ENCODE results near the gene HIVEP3.
A peak's percentile ranks its signal among the peaks of the same experiment; 100 is the strongest.

The HIVEP3 gene

DNA sequence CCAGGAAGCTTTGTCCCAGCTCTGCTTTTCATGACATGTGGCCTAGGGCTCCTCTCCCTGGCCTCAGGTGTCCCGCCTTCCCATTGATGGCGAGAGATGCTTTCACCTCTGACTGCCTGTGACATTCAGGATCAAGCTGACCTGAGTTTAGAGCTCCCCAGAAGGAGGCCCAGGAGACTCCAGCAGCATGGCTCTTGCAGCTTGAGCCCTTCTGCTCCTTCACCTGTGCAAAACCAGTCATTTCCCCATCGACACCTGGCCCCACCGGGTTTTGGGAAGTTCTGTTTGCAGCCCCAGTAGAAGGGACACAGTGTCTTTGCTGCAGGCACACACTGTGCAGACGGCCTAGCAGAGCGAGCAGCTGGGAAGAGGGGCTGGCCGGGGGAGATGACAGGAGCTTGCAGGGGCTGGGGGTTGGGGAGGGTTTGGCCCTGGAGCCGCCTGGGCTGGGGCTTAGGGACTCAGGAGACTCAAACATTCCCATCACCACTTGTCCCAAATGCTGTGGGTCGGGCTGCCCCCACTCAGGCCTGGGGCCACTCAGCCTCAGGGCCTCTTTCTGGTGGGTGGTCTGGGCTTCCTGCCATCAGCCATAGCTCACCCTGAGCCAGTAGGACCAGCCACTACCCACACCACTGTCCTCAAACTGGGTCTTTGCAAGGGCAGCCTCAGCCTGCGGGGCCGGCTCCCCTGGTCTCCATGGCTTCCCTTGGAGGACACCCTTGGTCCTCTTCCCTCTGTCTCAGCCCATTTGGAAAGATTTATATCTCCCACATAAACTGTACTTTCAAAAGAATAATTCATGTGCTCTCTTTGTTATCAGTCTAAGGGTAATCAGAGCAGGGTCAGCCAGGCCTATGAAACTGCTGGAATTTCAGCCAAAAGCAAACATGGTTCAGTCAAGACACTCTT lies 430.4 kb downstream of the HIVEP3 start:
- no peak for TF ChIP-seq CEBPB (IDR thresholded peaks at IDR 0.05)
- TF ChIP-seq TEAD4 (IDR thresholded peaks at IDR 0.05): no peak
- TF ChIP-seq, protein P1, sequence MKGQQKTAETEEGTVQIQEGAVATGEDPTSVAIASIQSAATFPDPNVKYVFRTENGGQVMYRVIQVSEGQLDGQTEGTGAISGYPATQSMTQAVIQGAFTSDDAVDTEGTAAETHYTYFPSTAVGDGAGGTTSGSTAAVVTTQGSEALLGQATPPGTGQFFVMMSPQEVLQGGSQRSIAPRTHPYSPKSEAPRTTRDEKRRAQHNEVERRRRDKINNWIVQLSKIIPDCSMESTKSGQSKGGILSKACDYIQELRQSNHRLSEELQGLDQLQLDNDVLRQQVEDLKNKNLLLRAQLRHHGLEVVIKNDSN (IDR thresholded peaks at IDR 0.05): no peak
- TF ChIP-seq FOXM1 (IDR thresholded peaks at IDR 0.05; ENCODE audit: borderline replicate concordance, low read depth): no peak
- no peak for TF ChIP-seq EGR1 (IDR thresholded peaks at IDR 0.05)
- no peak for TF ChIP-seq CREB1 (IDR thresholded peaks at IDR 0.05; ENCODE audit: low read depth)
- TF ChIP-seq NFIC (IDR thresholded peaks at IDR 0.05): no peak
- no peak for TF ChIP-seq TAF1 (IDR thresholded peaks at IDR 0.05; ENCODE audit: low read depth)
- TF ChIP-seq, protein P2, sequence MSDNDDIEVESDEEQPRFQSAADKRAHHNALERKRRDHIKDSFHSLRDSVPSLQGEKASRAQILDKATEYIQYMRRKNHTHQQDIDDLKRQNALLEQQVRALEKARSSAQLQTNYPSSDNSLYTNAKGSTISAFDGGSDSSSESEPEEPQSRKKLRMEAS (IDR thresholded peaks at IDR 0.05): no peak
- no peak for TF ChIP-seq RAD21 (IDR thresholded peaks at IDR 0.05; ENCODE audit: low read depth)
- no peak for TF ChIP-seq EP300 (IDR thresholded peaks at IDR 0.05; ENCODE audit: borderline replicate concordance)
- TF ChIP-seq YY1 (IDR thresholded peaks at IDR 0.05; ENCODE audit: low read depth): no peak
- TF ChIP-seq, protein P3, sequence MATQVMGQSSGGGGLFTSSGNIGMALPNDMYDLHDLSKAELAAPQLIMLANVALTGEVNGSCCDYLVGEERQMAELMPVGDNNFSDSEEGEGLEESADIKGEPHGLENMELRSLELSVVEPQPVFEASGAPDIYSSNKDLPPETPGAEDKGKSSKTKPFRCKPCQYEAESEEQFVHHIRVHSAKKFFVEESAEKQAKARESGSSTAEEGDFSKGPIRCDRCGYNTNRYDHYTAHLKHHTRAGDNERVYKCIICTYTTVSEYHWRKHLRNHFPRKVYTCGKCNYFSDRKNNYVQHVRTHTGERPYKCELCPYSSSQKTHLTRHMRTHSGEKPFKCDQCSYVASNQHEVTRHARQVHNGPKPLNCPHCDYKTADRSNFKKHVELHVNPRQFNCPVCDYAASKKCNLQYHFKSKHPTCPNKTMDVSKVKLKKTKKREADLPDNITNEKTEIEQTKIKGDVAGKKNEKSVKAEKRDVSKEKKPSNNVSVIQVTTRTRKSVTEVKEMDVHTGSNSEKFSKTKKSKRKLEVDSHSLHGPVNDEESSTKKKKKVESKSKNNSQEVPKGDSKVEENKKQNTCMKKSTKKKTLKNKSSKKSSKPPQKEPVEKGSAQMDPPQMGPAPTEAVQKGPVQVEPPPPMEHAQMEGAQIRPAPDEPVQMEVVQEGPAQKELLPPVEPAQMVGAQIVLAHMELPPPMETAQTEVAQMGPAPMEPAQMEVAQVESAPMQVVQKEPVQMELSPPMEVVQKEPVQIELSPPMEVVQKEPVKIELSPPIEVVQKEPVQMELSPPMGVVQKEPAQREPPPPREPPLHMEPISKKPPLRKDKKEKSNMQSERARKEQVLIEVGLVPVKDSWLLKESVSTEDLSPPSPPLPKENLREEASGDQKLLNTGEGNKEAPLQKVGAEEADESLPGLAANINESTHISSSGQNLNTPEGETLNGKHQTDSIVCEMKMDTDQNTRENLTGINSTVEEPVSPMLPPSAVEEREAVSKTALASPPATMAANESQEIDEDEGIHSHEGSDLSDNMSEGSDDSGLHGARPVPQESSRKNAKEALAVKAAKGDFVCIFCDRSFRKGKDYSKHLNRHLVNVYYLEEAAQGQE (IDR thresholded peaks at IDR 0.05; ENCODE audit: low read depth): no peak

DNA sequence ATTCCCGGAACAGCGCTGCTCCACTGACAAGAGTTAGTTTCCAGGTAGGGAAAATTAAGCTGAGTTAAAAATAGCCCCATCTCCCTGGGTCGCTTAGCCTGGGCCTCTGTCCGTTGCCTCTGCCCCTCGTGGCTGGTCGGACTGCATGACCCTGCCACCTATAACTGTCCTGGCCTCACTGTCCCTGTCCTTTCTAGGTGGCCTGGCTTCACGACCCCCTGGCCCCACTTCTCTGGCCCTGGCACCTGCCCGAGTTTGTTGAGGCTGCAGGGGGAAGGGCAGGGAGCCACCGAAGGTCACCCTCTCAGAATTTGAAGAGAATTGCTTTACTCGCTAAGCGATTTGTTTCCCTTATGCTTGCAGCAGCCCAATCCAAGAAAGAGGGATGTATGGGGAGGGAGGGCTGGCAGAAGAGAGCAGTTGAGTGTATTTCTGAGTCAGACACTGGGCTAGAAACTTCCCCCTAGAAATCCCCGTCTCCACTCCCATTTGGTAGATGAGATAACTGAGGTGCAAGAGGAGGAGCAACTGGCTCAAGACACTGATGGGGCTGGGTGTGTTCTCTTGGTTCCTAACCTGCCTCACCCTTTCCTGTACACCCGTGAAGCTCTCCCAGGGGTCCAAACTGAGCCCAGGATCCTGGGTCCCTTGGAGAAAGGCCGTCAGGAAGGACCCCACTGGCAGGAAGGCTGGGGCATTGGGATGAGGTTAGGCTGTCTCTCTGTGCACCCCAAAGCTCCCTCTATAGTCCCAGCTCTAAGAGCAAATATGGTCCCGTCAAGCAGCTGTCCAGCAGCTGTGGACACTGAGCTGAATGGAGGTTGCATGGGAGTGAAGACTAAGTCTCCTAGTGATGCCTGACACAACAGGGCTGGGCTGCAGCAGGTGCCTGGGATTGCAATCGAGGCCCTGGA lies 431.3 kb downstream of the HIVEP3 start:
- TF ChIP-seq, protein P3 (IDR thresholded peaks at IDR 0.05; ENCODE audit: low read depth): peak; percentile 64
- TF ChIP-seq YY1 (IDR thresholded peaks at IDR 0.05; ENCODE audit: low read depth): no peak

DNA sequence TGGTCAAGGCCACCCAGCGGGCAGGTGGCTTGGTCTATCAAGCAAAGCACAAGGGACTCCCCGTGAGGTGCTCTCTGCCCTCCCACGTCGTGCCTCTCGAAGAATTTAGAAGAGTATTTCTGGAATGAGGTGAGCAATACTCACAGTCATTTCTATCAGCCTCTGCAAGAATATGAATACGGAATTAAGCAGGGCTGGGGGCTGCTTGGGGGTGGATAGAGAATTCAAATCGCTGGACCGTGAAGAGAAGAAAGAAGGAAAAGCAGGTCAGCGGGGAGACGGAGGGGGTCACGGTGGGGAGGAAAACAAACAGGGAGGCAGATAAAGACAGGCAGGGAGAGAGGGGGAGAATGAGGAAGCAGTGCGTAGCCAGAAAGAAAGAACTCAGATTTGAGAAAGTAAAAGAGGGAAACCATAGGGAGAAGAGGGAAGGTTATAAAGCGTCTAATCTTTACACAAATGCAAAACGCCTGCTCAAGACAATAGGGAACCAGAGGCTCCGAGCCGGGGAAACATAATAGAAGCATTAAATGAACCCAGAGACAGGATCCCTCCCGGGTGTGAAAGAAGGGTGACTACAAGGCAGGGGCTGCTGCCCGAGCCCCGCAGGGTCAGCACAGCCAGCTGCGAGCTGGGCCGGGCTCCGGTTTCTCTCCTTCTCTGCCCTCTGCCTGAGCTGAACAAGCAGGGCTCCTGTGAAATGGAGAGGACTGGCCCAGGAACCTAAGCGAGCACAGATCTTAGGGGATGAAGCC lies 432.2 kb downstream of the HIVEP3 start:
- TF ChIP-seq FOXM1 (IDR thresholded peaks at IDR 0.05; ENCODE audit: borderline replicate concordance, low read depth): peak; percentile 70
- no peak for TF ChIP-seq TAF1 (IDR thresholded peaks at IDR 0.05; ENCODE audit: low read depth)
- peak; percentile 88 for TF ChIP-seq TCF12 (IDR thresholded peaks at IDR 0.05; ENCODE audit: low read depth)
- TF ChIP-seq CEBPB (IDR thresholded peaks at IDR 0.05): peak; percentile 35; the same call in 1 of the 2 replicates
- TF ChIP-seq, protein P2 (IDR thresholded peaks at IDR 0.05): peak; percentile 67
- peak; percentile 98 for TF ChIP-seq TEAD4 (IDR thresholded peaks at IDR 0.05)
- peak; percentile 78 for TF ChIP-seq NFIC (IDR thresholded peaks at IDR 0.05)
- TF ChIP-seq, protein P1 (IDR thresholded peaks at IDR 0.05): no peak
- no peak for TF ChIP-seq YY1 (IDR thresholded peaks at IDR 0.05; ENCODE audit: low read depth)
- no peak for TF ChIP-seq CREB1 (IDR thresholded peaks at IDR 0.05; ENCODE audit: low read depth)
- TF ChIP-seq, protein P3 (IDR thresholded peaks at IDR 0.05; ENCODE audit: low read depth): no peak
- 0 out of 2 replicates have a peak, but pooled peaks have one; percentile 35 for TF ChIP-seq EGR1 (IDR thresholded peaks at IDR 0.05)
- TF ChIP-seq ZBTB7A (IDR thresholded peaks at IDR 0.05; ENCODE audit: low read depth): peak; percentile 84; the same call in 1 of the 2 replicates
- no peak for TF ChIP-seq RAD21 (IDR thresholded peaks at IDR 0.05; ENCODE audit: low read depth)
- peak; percentile 84 for TF ChIP-seq EP300 (IDR thresholded peaks at IDR 0.05; ENCODE audit: borderline replicate concordance)
